ENCODE results near the gene MED17.

Gene MED17

GRCh38 chr11:93814966-93815633 is 31.0 kb downstream of the MED17 start:
- no peak for DNase-seq (ENCODE audit: low read depth in 2 of 2, low spot score in 1 of 2)

DNA sequence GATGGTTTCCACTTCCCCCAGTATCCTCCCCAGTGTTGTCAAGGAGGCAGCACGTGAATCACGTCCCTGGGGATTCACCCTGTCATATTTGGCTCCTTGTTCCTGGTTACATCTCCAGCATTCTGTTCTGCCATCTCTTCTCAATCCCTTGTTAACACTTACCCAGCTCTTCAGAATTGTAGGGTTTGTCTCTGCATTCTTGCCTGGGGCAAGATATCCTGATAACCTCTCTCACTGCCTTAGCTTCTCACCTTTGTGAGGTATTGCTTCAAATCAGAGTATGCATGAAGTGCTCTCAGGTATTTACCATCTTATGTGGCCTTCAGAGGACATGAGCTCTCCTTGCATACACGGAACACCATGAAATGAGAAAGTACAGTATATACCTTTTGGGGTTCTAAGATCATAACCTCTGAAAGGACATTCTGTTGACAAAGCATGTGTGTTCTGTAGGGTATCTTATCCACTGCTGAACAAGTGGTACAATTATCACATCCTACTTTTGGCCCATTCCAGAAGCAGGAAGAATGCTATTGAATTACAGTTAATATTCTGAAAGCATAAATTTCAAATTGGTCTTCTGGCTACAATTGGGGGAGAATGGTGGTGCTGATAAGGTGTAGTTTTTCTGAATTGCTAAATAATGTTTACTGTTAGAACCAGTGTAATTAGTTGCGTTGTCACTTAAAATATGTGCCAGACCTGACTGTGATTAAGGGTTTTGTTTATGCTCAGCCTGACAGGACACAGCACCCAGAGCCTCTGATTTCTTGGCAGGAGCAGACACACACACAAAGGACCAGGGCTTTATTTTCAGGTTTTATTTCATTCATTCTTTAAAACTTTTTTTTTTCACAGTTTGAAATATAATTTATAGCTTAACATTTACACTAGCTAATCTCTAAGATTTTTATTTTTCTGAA is 33.6 kb downstream of the MED17 start:
- DNase-seq (ENCODE audit: low read depth in 2 of 2, low spot score in 1 of 2), result no peak

DNA sequence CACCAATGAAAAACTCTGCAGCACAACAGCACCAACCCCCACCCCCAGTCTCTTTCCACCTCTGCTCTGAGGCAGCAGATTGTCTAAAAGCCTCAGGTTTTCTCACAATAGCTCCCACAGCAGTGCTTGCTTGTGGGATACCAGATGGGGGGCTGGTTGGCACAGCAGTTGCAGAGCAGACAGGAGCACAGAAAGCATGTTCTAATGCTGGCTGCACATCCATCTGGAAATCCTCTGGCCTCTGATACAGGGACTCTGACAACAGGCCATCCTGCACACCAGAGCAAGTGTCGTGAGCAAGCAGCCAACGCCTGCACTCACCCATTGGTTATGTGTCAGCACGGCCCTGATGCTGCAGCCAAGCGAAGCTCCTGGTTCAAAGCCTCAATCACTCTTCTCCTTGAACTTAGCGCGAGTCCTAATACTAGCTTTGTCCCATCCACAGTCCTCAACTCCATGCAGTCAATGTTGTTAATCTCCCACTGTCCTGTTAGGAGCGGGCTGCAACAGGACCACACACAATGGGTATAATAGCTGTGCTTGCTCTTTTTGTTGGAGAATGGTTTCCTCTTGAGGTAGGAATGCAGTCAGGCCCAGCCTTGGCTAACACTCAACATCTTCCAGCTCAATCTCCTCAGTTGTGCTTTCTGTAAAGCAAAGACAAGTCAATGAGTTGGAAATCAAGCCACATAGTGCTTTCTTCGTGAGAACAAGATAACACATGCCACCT is 36.0 kb downstream of the MED17 start:
- DNase-seq (ENCODE audit: low read depth in 2 of 2, low spot score in 1 of 2), result no peak

GRCh38 chr11:93820847-93821246 is 36.8 kb downstream of the MED17 start:
- no peak for DNase-seq (ENCODE audit: low read depth in 2 of 2, low spot score in 1 of 2)

- no peak for DNase-seq (ENCODE audit: low read depth in 2 of 2, low spot score in 1 of 2)
These were observed 37.5 kb downstream of the MED17 start for GRCh38 chr11:93821617-93822016.

- no peak for DNase-seq (ENCODE audit: low read depth in 2 of 2, low spot score in 1 of 2)
These were observed 38.3 kb downstream of the MED17 start for GRCh38 chr11:93822359-93822758.

DNA sequence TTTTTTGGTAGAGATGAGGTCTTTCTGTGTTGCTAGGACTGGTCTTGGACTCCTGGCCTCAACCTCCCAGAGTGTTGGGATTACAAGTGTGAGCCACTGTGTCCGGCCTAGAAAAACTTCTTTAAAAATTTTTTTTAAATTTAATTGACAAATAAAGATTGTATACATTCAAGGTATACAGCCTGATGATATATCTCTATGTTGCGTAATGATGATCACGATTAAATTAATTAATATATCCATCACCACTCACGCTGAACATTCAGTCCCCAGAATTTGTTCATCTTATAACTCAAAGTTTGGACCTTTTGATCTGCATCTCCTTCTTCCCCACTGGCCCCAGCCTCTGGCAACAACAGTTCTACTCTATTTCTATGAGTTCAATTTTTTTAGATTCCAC is 39.1 kb downstream of the MED17 start:
- DNase-seq (ENCODE audit: low read depth in 2 of 2, low spot score in 1 of 2), result no peak

DNA sequence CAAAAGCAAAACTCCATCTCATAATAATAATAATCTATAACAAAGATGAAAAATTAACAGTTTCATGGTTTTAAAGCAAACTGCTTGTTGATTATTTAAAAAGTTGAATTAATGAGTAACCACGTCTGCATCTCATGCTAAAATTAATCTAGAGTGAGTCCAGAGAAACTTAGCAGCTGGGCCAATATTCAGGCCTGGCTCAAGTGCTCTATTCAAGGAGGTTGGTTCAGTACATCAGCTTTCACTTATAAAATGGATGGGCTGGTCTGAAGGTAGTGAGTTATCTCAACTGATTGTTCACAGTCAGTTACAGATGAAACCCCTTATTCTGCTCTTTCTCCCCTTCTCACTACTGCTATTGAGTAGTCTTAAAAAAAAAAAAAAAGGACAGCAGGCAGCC is 43.3 kb downstream of the MED17 start:
- no peak for DNase-seq (ENCODE audit: low read depth in 2 of 2, low spot score in 1 of 2)

DNA sequence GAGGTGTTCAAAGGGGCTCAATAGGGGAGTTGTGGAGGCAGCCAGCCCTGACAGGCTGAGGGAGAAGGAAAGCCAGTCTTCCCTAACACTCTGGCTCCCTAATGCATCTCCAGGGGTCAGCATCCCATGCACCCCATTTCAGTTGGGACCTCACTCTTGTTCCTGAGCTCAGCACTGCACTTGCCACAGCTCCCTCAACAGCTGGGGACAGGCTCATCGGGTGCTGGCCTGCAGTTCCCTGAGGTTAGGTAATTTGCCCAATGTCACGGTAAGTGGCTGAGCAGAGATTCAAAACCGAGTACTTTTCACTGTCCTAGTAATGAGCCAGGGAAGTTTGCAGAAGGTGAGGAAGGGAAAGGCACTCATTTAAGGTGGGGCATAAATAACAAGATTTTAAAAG is 45.5 kb downstream of the MED17 start:
- no peak for DNase-seq (ENCODE audit: low read depth in 2 of 2, low spot score in 1 of 2)

- DNase-seq (ENCODE audit: low read depth in 2 of 2, low spot score in 1 of 2), result no peak
These were observed 47.5 kb downstream of the MED17 start for GRCh38 chr11:93831343-93832127.

- DNase-seq (ENCODE audit: low read depth in 2 of 2, low spot score in 1 of 2), result no peak
These were observed 48.7 kb downstream of the MED17 start for GRCh38 chr11:93832780-93833179.

DNA sequence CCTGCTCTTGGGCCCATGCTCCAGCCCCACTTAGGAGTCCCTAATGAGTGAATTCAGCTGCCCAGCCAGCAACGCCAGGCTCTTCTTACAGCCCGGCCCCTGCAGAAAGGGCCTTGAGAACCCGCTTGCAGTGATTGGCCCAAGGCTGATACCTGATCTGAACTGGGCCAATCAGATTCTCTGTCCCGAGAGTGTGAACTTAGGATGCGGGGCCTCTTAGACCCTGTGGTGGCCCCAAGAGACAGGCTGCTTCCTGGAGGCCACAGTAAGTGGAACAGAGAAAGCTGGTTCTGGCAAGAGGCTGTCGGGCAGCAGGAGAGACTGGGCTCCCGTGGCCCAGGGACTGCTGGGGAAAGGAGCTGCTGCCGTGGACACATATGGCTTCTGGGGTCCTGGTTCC is 54.9 kb downstream of the MED17 start:
- no peak for DNase-seq (ENCODE audit: low read depth in 2 of 2, low spot score in 1 of 2)

GRCh38 chr11:93840180-93840579 is 56.1 kb downstream of the MED17 start:
- DNase-seq (ENCODE audit: low read depth in 2 of 2, low spot score in 1 of 2), result no peak

GRCh38 chr11:93840981-93841380 is 56.9 kb downstream of the MED17 start:
- no peak for DNase-seq (ENCODE audit: low read depth in 2 of 2, low spot score in 1 of 2)

DNA sequence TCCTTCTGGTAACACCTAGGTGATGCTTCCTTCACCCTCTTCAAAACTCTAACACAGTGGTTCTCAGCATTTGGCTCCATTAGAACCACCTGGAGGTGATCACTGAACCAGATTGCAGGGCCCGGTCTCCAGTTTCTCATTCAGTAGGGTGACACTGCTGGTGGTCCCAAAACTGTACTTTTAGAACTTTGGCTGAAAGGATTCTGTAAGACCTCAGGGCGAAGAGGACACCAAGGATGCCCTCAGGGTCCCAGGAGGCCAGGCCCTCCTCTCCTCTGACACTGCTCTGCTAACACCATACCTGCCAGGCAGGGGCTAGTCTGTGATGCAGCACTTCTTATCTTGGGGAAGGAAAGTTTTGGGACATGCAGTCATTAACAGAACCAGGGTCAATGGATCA is 57.4 kb downstream of the MED17 start:
- DNase-seq (ENCODE audit: low read depth in 2 of 2, low spot score in 1 of 2), result no peak

GRCh38 chr11:93842034-93842433 is 58.0 kb downstream of the MED17 start:
- no peak for DNase-seq (ENCODE audit: low read depth in 2 of 2, low spot score in 1 of 2)

- no peak for DNase-seq (ENCODE audit: low read depth in 2 of 2, low spot score in 1 of 2)
These were observed 58.4 kb downstream of the MED17 start for GRCh38 chr11:93842461-93842860.

DNA sequence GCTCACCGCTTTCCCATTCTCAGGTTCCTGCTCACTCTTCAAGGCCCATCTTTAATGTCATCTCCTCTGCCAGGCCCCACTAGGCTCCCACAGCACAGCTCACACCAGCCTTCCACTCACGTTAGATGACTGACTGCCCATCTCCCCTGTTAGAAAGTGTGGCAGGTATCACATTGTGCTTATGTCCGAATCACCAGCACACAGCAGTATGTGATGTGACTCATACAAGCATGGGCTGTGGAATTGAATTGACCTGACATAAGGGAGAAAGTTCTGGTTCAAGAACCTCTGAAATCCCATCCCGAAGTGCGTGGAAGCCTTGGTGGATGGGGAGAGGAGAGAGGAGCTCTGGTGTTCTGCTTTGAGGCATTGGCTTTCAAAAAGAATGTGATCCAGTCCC is 59.8 kb downstream of the MED17 start:
- no peak for DNase-seq (ENCODE audit: low read depth in 2 of 2, low spot score in 1 of 2)

DNA sequence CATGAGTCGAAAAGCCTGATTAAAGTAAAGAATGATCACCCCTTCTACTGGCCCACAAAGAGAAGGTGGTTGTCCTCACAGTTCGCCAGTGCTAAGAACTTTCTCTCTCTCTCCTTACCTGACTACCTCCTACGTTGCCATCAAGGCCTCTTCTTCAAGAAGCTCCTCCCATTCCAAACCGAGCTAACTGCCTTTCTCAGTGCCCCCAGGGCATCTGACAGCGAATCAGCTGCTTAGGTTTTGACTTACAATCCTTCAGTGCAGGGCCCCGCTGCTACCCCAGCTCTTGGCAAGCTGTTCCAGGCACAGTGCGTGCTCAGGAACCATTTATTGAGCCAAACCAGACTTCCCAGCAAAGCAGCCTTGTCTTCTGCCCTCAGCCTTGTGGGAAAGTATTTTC is 60.5 kb downstream of the MED17 start:
- no peak for DNase-seq (ENCODE audit: low read depth in 2 of 2, low spot score in 1 of 2)

GRCh38 chr11:93845181-93846092 is 61.4 kb downstream of the MED17 start:
- DNase-seq (ENCODE audit: low read depth in 2 of 2, low spot score in 1 of 2), result no peak
